ACC112 (cell line): ENCODE results near the gene NAALADL1.

ENCODE experiments used
- H2AFZ ChIP-seq: fragments of 200-600 bp; sonication (generic); one replicate; pipeline ENCODE4 v1.6.0; 2017; ENCODE audit warnings: antibody characterized with exemption, low read length; ENCODE audit not compliant: unreplicated experiment
- H3K27ac ChIP-seq: fragments of 200-600 bp; sonication (generic); 2 replicates; pipeline ENCODE4 v1.5.1; 2014; ENCODE audit warnings: low read depth, mild to moderate bottlenecking, antibody characterized with exemption, low read length, moderate library complexity
- H3K27me3 ChIP-seq: fragments of 200-600 bp; sonication (generic); 2 replicates; pipeline ENCODE4 v1.6.1; 2014; ENCODE audit warnings: mild to moderate bottlenecking, antibody characterized with exemption, low read length, moderate library complexity, mixed read lengths; ENCODE audit not compliant: insufficient read depth
- H3K36me3 ChIP-seq: fragments of 200-600 bp; sonication (generic); 2 replicates; pipeline ENCODE4 v1.6.1; 2016; ENCODE audit warnings: mild to moderate bottlenecking, antibody characterized with exemption, low read length, moderate library complexity, mixed read lengths; ENCODE audit not compliant: insufficient read depth
- H3K4me1 ChIP-seq: fragments of 200-600 bp; sonication (generic); one replicate; pipeline ENCODE4 v1.6.1; 2016; ENCODE audit warnings: low read length, mixed read lengths; ENCODE audit not compliant: insufficient read depth, unreplicated experiment, control insufficient read depth
- H3K4me3 ChIP-seq: fragments of 200-600 bp; sonication (generic); 2 replicates; pipeline ENCODE4 v1.5.1; 2014; ENCODE audit warnings: mild to moderate bottlenecking, low read depth, low read length
- H3K79me2 ChIP-seq: fragments of 200-600 bp; sonication (generic); one replicate; pipeline ENCODE4 v1.6.0; 2016; ENCODE audit warnings: low read length; ENCODE audit not compliant: control insufficient read depth, unreplicated experiment, insufficient read depth

Gene NAALADL1

GRCh38 chr11:65095427-65095826, 37.1 kb upstream of the NAALADL1 start:
- Histone ChIP-seq H3K27ac (no peak overlapping the region), H2AFZ (peak overlapping the region; percentile 97), H3K4me1 (peaks cover 5% of the 10 kb centered on the region), H3K36me3 (no peaks in the 10 kb centered on the region), H3K4me3 (peak overlapping the region; percentile 86), H3K27me3 (no peaks in the 10 kb centered on the region), H3K79me2 (peaks cover 5% of the 10 kb centered on the region)

- Histone ChIP-seq H3K4me3 (no peak overlapping the region), H3K27me3 (no peaks in the 10 kb centered on the region)
These were observed 32.3 kb upstream of the NAALADL1 start for GRCh38 chr11:65090628-65091027.

GRCh38 chr11:65089621-65090020, 31.3 kb upstream of the NAALADL1 start:
- Histone ChIP-seq H3K36me3 (0 out of 2 replicates have a peak, but pooled peaks cover 4% of the 10 kb centered on the region), H3K4me3 (no peak overlapping the region), H3K79me2 (peaks cover 11% of the 10 kb centered on the region), H3K27me3 (no peaks in the 10 kb centered on the region), H3K4me1 (peaks cover 12% of the 10 kb centered on the region), H2AFZ (no peak overlapping the region), H3K27ac (no peak overlapping the region)

More at GRCh38 chr11:65090628-65091027, 32.3 kb upstream of the NAALADL1 start:
- Histone ChIP-seq H3K79me2 (peaks cover 2% of the 10 kb centered on the region), H3K36me3 (0 out of 2 replicates have a peak, but pooled peaks cover 2% of the 10 kb centered on the region), H2AFZ (no peak overlapping the region), H3K27ac (no peak overlapping the region), H3K4me1 (peaks cover 3% of the 10 kb centered on the region)

- Histone ChIP-seq H3K4me1 (peaks cover 15% of the 10 kb centered on the region), H3K27ac (no peak overlapping the region), H3K36me3 (0 out of 2 replicates have a peak, but pooled peaks cover 5% of the 10 kb centered on the region), H3K4me3 (no peak overlapping the region), H2AFZ (no peak overlapping the region), H3K27me3 (no peaks in the 10 kb centered on the region), H3K79me2 (peaks cover 25% of the 10 kb centered on the region)
These were observed 29.5 kb upstream of the NAALADL1 start for GRCh38 chr11:65087827-65088226.

GRCh38 chr11:65087216-65087615, 28.9 kb upstream of the NAALADL1 start:
- Histone ChIP-seq H3K27me3 (no peaks in the 10 kb centered on the region), H3K36me3 (0 out of 2 replicates have a peak, but pooled peaks cover 8% of the 10 kb centered on the region), H2AFZ (no peak overlapping the region), H3K27ac (no peak overlapping the region), H3K4me1 (peaks cover 18% of the 10 kb centered on the region), H3K4me3 (no peak overlapping the region), H3K79me2 (peaks cover 31% of the 10 kb centered on the region)

- Histone ChIP-seq H3K4me1 (peaks cover 21% of the 10 kb centered on the region), H2AFZ (no peak overlapping the region), H3K27ac (no peak overlapping the region), H3K4me3 (no peak overlapping the region), H3K79me2 (peaks cover 35% of the 10 kb centered on the region), H3K27me3 (no peaks in the 10 kb centered on the region), H3K36me3 (peaks cover 8% of the 10 kb centered on the region; the same call in 1 of the 2 replicates)
These were observed 28.5 kb upstream of the NAALADL1 start for GRCh38 chr11:65086809-65087208.

GRCh38 chr11:65085446-65085845, 27.1 kb upstream of the NAALADL1 start:
- peaks cover 21% of the 10 kb centered on the region for H3K4me1 ChIP-seq
- H3K79me2 ChIP-seq, result peaks cover 47% of the 10 kb centered on the region
- peaks cover 8% of the 10 kb centered on the region; the same call in 1 of the 2 replicates for H3K36me3 ChIP-seq
- peak overlapping the region; percentile 97 for H3K4me3 ChIP-seq
- no peak overlapping the region for H3K27ac ChIP-seq
- no peak overlapping the region for H2AFZ ChIP-seq
- no peaks in the 10 kb centered on the region for H3K27me3 ChIP-seq

GRCh38 chr11:65084598-65085375, 26.4 kb upstream of the NAALADL1 start:
- Histone ChIP-seq H3K4me3 (peak overlapping the region; percentile 97), H3K4me1 (peaks cover 21% of the 10 kb centered on the region), H2AFZ (peak overlapping the region; percentile 60), H3K79me2 (peaks cover 52% of the 10 kb centered on the region), H3K27ac (peak overlapping the region; percentile 87), H3K27me3 (no peaks in the 10 kb centered on the region), H3K36me3 (peaks cover 8% of the 10 kb centered on the region; the same call in 1 of the 2 replicates)

- Histone ChIP-seq H3K4me1 (peaks cover 21% of the 10 kb centered on the region), H3K27me3 (no peaks in the 10 kb centered on the region), H3K27ac (peak within 1 kb of the TSS; percentile 87), H2AFZ (peak within 1 kb of the TSS; percentile 92), H3K4me3 (peak within 1 kb of the TSS; percentile 97), H3K36me3 (peaks cover 8% of the 10 kb centered on the region; the same call in 1 of the 2 replicates), H3K79me2 (peaks cover 58% of the 10 kb centered on the region)
These were observed 25.7 kb upstream of the NAALADL1 start, which contains the start of the genes CDCA5 and ZFPL1 for GRCh38 chr11:65083834-65084597. Gene CDCA5, minus strand, starts transcription at chr11:65084040. Its CDS starts 62 bp downstream, at chr11:65083978. Gene ZFPL1, plus strand, starts transcription at chr11:65084222. Its CDS starts 477 bp downstream, at chr11:65084699.

- Histone ChIP-seq H3K79me2 (peaks cover 65% of the 10 kb centered on the region), H3K27ac (peak overlapping the region; percentile 87), H3K36me3 (peaks cover 12% of the 10 kb centered on the region; the same call in 1 of the 2 replicates), H3K4me1 (peaks cover 21% of the 10 kb centered on the region), H3K27me3 (no peaks in the 10 kb centered on the region), H3K4me3 (peak overlapping the region; percentile 97), H2AFZ (peak overlapping the region; percentile 92)
These were observed 24.9 kb upstream of the NAALADL1 start for GRCh38 chr11:65083134-65083833.
